Activated T-cell treated with anti-CD3 and anti-CD28 coated beads, Interleukin-2, amount 50 U/mL, for 4 hours (primary cell): ENCODE results near the gene NRDE2. TPM values are rescaled to one million over a fixed set of nuclear protein-coding genes. Genes with fewer than 3 reads are reported as not detected.
"Not testable (repeated sequence)": the region's sequence is repeated elsewhere in the genome, so short reads cannot be mapped to it uniquely, and the experiment has no call there.

Source experiments
- ATAC-seq, 2 donors: fragments of 200-7000 bp; cut with Tn5 transposase; one replicate each; pipeline ENCODE4 v1.10.0; 2021
- DNase-seq: peaks from one replicate; pipeline ENCODE4 v3.0.0-alpha.2; 2020
- H3K27me3 Mint-ChIP-seq: one replicate; pipeline ENCODE4 v1.8.0; 2021; ENCODE audit warnings: low read depth, mixed read lengths
- H3K36me3 Mint-ChIP-seq: one replicate; pipeline ENCODE4 v1.8.0; 2022; ENCODE audit warnings: mixed read lengths; ENCODE audit not compliant: insufficient read depth
- H3K4me1 Mint-ChIP-seq: one replicate; pipeline ENCODE4 v1.8.0; 2021; ENCODE audit warnings: low read depth, mixed read lengths
- H3K4me3 Mint-ChIP-seq: one replicate; pipeline ENCODE4 v1.8.0; 2021; ENCODE audit warnings: mild to moderate bottlenecking, moderate library complexity, mixed read lengths
- H3K9me3 Mint-ChIP-seq: one replicate; pipeline ENCODE4 v1.8.0; 2021; ENCODE audit warnings: mixed read lengths
- total RNA-seq, 3 donors: library from RNA; stranded (reverse); gene quantifications; one replicate each; pipeline ENCODE4 v1.2.1, GENCODE V29; 2021

Gene NRDE2
- total RNA-seq, 3 donors from 2014 or later = 18.8 to 26.0 (median 23.8) TPM

DNA sequence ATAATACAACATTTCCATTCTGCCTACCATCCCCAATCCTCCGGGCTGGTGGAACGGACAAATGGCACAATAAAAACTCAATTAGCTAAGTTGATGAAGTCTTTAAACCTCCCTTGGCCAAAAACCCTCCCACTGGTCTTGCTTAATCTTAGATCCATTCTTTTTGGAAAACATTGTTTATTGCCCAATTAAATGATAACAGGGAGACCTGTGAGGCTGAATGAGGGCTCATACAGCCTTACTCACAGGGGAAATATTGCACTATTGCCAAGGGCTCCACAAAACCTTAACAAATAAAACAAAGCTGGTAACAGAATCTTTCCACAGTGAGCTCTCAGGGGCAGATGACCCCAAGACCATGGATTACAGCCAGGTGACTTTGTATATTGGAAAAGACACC lies 83.1 kb downstream of the NRDE2 start:
- H3K4me1 Mint-ChIP-seq = no peaks in the 10 kb centered on the region
- peaks cover 31% of the 10 kb centered on the region for H3K27me3 Mint-ChIP-seq
- peaks cover 7% of the 10 kb centered on the region for H3K9me3 Mint-ChIP-seq
- no peak for DNase-seq
- H3K4me3 Mint-ChIP-seq = no peak overlapping the region
- H3K36me3 Mint-ChIP-seq = no peaks in the 10 kb centered on the region
- no peak for ATAC-seq

DNA sequence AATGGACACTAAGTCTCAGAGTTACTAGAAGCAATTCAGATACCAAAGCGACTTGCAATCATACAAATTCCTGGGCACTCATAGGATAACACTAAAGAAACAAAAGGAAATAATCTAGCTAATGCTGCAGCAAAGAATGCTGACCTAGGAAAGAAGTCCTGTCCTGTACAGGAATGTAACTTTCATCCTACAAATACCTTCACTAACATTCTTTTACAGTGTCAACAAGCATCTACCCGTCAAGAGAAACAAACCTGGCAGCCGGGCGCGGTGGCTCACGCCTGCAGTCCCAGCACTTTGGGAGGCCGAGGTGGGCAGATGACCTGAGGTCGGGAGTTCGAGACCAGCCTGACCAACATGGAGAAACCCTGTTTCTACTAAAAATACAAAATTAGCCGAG lies 84.3 kb downstream of the NRDE2 start:
- H3K4me1 Mint-ChIP-seq, DNase-seq, H3K9me3 Mint-ChIP-seq, ATAC-seq, H3K36me3 Mint-ChIP-seq, H3K4me3 Mint-ChIP-seq: not testable (repeated sequence)
- H3K27me3 Mint-ChIP-seq = peaks cover 21% of the 10 kb centered on the region

DNA sequence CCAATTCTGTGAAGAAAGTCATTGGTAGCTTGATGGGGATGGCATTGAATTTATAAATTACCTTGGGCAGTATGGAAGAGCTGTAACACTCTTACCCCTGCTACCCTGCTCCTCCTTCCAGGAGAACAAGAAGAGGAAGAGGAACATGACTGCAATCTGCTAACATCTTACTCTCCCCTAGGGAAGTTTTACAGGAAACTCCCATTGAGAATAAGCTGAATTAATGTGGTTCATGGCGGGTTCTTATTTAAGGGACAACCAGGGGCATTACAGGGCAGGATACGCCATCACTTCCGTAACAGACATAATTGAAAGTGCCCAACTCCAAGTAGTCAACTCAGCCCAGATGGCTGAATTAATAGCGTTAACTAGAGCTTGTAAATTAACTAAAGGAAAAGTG lies 84.8 kb downstream of the NRDE2 start:
- DNase-seq = no peak
- H3K9me3 Mint-ChIP-seq = peaks cover 13% of the 10 kb centered on the region
- no peaks in the 10 kb centered on the region for H3K36me3 Mint-ChIP-seq
- H3K4me1 Mint-ChIP-seq = no peaks in the 10 kb centered on the region
- H3K27me3 Mint-ChIP-seq = peaks cover 17% of the 10 kb centered on the region
- ATAC-seq = no peak
- no peak overlapping the region for H3K4me3 Mint-ChIP-seq

DNA sequence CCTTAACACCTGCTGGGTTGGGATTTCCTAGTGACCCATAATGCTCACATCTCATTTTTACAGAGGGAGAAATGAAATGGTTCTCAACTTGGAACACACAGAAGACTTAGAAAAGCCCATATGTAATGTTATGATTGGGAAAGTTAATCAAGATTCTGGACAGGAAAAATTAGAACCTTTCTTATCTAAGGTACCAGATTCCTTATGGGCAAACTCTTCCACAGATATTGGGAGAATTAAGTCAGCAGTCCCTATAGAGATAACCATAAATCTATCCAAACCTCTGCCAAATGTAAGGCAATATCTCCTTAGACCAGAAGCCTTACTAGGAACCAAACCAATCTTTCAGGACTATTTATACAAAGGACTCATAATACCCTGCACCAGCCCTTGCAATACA lies 89.3 kb downstream of the NRDE2 start:
- peaks cover 13% of the 10 kb centered on the region for H3K27me3 Mint-ChIP-seq

DNA sequence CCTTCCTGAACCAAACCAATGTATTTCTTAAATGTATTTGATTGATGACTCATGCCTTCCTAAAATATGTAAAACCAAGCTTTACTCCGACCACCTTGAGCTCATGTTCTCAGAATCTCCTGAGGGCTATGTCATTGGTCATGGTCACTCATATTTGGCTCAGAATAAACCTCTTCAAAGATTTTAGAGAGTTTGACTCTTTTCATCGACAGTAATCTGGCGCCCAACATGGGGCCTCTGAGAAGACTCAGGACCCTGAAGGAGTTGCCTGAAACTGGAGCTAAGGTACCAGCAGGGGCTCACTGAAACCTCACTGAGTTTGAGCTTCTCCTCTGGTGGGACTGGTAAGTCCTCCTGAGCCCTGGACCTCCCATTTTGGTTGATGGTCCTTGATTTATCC lies 92.6 kb downstream of the NRDE2 start:
- H3K9me3 Mint-ChIP-seq = peaks cover 51% of the 10 kb centered on the region
- H3K27me3 Mint-ChIP-seq = peaks cover 21% of the 10 kb centered on the region
- H3K4me1 Mint-ChIP-seq = peaks cover 2% of the 10 kb centered on the region
- ATAC-seq (no peak), DNase-seq (no peak)
- H3K4me3 Mint-ChIP-seq = no peak overlapping the region
- H3K36me3 Mint-ChIP-seq = peaks cover 4% of the 10 kb centered on the region

More for the DNA sequence above, 89.3 kb downstream of the NRDE2 start:
- ATAC-seq = no peak
- H3K36me3 Mint-ChIP-seq = peaks cover 4% of the 10 kb centered on the region
- peaks cover 46% of the 10 kb centered on the region for H3K9me3 Mint-ChIP-seq
- DNase-seq = no peak
- no peak overlapping the region for H3K4me3 Mint-ChIP-seq
- H3K4me1 Mint-ChIP-seq = no peaks in the 10 kb centered on the region

DNA sequence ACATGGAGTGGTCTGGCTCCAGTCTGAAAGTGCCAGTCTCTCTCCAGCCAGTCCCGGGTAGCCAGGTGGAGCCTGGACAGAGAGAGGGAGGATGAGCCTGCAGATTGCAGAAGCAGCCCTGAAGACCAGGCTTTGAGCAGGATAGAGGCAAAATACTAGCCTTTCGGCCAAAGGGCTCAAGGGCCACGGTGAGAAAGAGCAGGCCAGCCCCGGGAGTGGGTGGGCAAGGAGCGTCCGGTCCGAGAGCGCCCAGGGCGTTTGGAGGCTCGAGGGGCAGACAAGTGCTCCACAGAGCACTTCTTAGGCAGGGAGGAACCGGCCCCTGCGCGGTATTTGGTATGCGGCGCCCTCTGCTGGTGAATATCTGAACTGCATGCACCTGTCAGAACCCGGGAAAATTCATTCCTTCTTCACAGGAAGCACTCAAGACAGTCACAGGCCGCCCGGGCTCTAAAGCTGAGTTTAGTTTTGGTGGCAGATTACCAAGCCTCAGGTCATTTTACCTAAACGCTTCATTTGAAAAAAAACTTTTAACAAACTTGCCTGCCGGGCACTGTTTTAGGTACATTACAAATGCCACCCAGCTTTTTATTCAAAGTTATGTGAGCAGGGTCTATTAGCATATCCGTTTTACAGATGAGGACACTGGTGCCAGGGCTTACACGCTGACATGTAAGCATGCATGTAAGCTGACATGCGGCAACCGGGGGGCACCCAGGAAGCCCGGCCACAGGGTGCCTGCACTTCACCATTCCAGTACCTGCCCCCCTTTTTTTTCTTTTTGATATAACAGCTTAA lies 96.4 kb downstream of the NRDE2 start:
- H3K4me3 Mint-ChIP-seq = no peak overlapping the region
- H3K9me3 Mint-ChIP-seq = peaks cover 31% of the 10 kb centered on the region
- peaks cover 2% of the 10 kb centered on the region for H3K4me1 Mint-ChIP-seq
- ATAC-seq (peak; percentile 65 to 76), DNase-seq (peak; percentile 60)
- H3K27me3 Mint-ChIP-seq = peaks cover 18% of the 10 kb centered on the region
- H3K36me3 Mint-ChIP-seq = peaks cover 2% of the 10 kb centered on the region

DNA sequence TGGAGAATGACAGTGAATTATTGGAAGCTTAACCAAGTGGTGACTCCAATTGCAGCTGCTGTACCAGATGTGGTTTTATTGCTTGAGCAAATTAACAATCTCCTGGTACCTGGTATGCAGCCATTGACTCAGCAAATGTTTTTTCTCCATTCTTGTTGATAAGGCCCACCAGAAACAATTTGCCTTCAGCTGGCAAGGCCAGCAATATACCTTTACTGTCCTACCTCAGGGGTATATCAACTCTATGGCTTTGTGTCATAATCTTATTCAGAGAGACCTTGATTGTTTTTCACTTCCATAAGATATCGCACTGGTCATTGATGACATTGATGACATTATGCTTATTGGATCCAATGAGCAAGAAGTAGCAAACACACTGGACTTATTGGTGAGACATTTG lies 101.8 kb downstream of the NRDE2 start:
- H3K36me3 Mint-ChIP-seq, H3K27me3 Mint-ChIP-seq, DNase-seq, H3K4me1 Mint-ChIP-seq, H3K9me3 Mint-ChIP-seq, H3K4me3 Mint-ChIP-seq, ATAC-seq: not testable (repeated sequence)

DNA sequence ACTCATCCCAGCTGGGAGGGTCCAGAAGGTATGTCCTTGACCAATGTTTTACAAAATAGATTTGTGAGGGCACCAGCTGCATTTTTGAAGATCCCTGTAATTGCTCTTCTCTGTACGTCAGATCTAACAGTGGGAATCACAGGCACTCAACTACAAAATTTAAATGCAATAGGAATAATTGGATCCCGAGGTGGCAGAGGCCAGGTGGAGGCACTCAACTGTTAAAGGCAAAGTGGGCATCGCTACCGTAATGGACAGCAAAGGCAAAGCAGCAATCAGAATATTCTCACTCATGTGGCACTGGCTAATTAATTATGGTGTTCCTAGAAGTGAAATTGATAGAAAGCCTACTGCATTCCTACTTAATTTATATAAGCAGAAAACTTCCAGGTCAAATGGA lies 103.3 kb downstream of the NRDE2 start:
- no peaks in the 10 kb centered on the region for H3K36me3 Mint-ChIP-seq

More for the DNA sequence above, 103.3 kb downstream of the NRDE2 start:
- H3K4me1 Mint-ChIP-seq = no peaks in the 10 kb centered on the region
- H3K4me3 Mint-ChIP-seq = no peak overlapping the region
- H3K9me3 Mint-ChIP-seq = peaks cover 3% of the 10 kb centered on the region
- DNase-seq (no peak), ATAC-seq (no peak)
- H3K27me3 Mint-ChIP-seq = peaks cover 3% of the 10 kb centered on the region

Other genes starting within 250 kb of the NRDE2 start
- gene PSMC1, start 75.4 kb downstream of the NRDE2 start, total RNA-seq = 100 to 1,000 TPM; 224 to 239 (median 227) TPM
- gene CALM1, start 65.1 kb upstream of the NRDE2 start, total RNA-seq = 100 to 1,000 TPM; 406 to 439 (median 417) TPM